Epithelial cell of proximal tubule (primary cell): ENCODE measurements around the gene RGS8. TPM values are rescaled to one million over a fixed set of nuclear protein-coding genes. Genes with fewer than 3 reads are reported as not detected.

Experiments used
- DNase-seq: peaks from one replicate; pipeline ENCODE4 v3.0.0-alpha.2; 2011; ENCODE audit warnings: low read depth
- H3K4me3 ChIP-seq: 2 replicates; pipeline ENCODE4 v1.5.1; 2011; ENCODE audit warnings: low read depth, mild to moderate bottlenecking, low read length
- CTCF ChIP-seq: conservative IDR thresholded peaks from 2 replicates; pipeline ENCODE4 v1.5.1; 2012; ENCODE audit warnings: low read depth, mild to moderate bottlenecking, low read length
- total RNA-seq: library from RNA; depleted of rRNA; stranded (reverse); fragments of >200 nt; gene quantifications from 2 replicates; pipeline ENCODE4 v1.2.3, GENCODE V29; 2015

RGS8 gene
- total RNA-seq, 1 donor from 2014 or later: not detected

- DNase-seq: no peak
- TF ChIP-seq CTCF: no peak
- no peak overlapping the region for H3K4me3 ChIP-seq
Observed at GRCh38 chr1:182714546-182714945, 30.2 kb upstream of the RGS8 start.

DNA sequence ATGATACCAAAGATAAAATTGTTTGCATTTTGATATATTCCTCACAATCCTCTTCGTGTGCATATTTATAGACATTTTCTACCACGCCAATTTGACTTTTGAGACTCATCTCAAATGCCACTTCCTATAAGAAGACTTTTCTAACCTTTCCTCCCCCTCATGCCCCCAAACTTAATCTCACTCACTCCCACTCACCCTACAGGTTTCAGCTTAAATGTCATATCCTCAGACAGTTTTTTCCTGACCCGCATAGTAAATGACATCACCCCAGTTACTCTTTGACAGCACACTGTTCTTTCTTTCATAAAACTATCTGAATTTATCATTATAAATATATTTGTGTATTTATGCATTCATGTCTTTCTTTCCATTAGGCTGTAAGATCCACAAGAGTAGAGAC lies 29.6 kb upstream of the RGS8 start:
- no peak overlapping the region for H3K4me3 ChIP-seq
- DNase-seq: no peak

DNA sequence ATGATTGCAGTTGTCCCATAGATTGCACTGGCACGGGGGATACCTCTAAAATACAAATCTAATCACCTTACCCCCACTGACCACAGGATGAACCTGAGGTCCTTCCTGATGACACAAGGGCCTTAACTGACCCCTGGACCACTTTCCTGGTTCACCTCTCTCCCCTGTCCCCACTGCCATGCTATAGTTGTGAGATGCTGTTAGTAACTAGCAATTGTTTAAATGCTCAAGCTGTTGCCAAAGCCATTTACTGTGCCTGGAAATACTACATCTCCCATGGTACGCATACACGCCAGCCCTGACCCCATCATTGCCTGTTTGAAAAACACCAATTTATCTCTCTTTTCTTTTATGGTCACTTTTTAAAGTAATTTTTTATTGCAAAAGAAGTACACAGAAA lies 29.1 kb upstream of the RGS8 start:
- DNase-seq: no peak
- no peak for TF ChIP-seq CTCF
- H3K4me3 ChIP-seq: no peak overlapping the region

More for the DNA sequence above, 29.6 kb upstream of the RGS8 start:
- TF ChIP-seq CTCF: no peak

- H3K4me3 ChIP-seq: no peak overlapping the region
- TF ChIP-seq CTCF: no peak
- no peak for DNase-seq
Observed at GRCh38 chr1:182709855-182710254, 25.5 kb upstream of the RGS8 start.

DNA sequence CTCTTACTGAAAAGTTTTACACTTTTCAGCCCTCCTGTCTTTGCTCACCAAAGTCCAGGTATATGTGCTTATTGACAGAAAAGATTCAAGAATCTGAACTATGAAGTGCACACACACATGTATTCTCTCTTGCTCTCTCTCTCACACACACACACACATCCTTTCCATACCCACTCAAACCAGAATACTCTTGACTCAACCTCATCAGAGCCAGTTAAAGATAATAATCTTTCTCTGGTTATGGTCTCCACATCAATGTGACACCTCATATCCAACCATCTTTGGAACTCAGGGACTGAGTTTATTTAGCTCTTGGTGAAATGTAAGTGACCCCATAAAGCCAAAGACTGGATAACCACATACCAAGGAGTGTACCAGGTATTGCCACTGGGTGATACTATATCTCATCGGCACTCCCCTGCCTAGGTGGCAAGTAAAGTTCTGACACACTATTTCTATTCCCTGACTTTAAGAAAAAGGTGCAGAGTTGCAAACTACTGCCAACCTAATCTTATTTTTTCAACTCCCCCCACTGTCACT lies 24.9 kb upstream of the RGS8 start:
- H3K4me3 ChIP-seq: no peak overlapping the region

GRCh38 chr1:182707122-182707521 lies 22.7 kb upstream of the RGS8 start:
- no peak overlapping the region for H3K4me3 ChIP-seq
- DNase-seq: no peak
- TF ChIP-seq CTCF: no peak

More for the DNA sequence above, 24.9 kb upstream of the RGS8 start:
- DNase-seq: no peak
- no peak for TF ChIP-seq CTCF

DNA sequence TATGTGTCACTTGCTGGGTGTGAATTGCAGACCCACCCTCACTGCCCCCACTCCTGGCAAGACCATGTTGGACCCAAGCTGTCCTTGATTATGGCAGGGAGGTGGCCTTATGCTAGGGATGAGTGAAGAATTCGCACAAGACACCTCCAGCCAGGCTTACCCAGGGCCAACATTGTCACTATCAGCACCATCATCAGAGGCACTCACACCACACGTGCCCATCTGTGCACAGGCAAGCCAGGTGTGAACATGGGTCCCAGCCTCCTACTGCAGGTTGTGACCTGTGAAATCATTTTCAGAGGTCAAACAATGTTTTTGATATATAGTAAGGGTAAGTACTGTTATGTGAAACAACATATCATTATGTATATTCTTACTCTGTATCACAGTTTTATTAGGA lies 20.3 kb upstream of the RGS8 start:
- no peak for TF ChIP-seq CTCF
- H3K4me3 ChIP-seq: no peak overlapping the region
- DNase-seq: no peak
